22Rv1 (cell line): ENCODE measurements around the gene NCF2.

Experiments
- ZFX ChIP-seq: fragments of 450-650 bp; IDR thresholded peaks from 2 replicates; pipeline ENCODE4 v1.6.1; 2017; ENCODE audit warnings: antibody characterized with exemption, borderline replicate concordance
- TF ChIP-seq, protein P1 (sequence below): fragments of 450-650 bp; IDR thresholded peaks from 2 replicates; pipeline ENCODE4 v1.5.1; 2017; ENCODE audit warnings: mild to moderate bottlenecking

DNA sequence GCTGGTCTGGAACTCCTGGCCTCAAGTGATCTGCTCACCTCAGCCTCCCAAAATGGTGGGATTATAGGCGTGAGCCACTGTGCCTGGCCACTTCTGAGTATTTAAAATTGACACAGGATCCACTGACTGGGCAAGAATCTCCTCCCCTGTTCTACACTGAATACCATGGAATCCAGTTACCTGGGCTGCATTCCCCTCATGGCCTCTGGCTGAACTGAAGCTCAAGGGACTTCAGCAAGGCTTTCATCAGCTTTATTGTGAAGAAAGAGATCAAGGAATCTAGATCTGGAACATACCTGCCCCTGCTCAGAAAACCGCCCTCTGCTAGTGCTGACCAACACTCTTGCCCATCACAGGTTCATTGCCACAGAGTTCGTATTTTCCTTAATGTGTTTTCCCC lies 20.5 kb downstream of the NCF2 start:
- TF ChIP-seq, protein P1, sequence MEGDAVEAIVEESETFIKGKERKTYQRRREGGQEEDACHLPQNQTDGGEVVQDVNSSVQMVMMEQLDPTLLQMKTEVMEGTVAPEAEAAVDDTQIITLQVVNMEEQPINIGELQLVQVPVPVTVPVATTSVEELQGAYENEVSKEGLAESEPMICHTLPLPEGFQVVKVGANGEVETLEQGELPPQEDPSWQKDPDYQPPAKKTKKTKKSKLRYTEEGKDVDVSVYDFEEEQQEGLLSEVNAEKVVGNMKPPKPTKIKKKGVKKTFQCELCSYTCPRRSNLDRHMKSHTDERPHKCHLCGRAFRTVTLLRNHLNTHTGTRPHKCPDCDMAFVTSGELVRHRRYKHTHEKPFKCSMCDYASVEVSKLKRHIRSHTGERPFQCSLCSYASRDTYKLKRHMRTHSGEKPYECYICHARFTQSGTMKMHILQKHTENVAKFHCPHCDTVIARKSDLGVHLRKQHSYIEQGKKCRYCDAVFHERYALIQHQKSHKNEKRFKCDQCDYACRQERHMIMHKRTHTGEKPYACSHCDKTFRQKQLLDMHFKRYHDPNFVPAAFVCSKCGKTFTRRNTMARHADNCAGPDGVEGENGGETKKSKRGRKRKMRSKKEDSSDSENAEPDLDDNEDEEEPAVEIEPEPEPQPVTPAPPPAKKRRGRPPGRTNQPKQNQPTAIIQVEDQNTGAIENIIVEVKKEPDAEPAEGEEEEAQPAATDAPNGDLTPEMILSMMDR = no peak
- no peak for TF ChIP-seq ZFX
